Daoy (cell line): Measurements from ENCODE around the gene C5orf34. TPM values are rescaled to one million over a fixed set of nuclear protein-coding genes. Genes with fewer than 3 reads are reported as not detected.

ENCODE experiments used
- total RNA-seq: library from RNA; depleted of rRNA; stranded (reverse); fragments of >200 nt; shearing (Covaris generic); gene quantifications from 2 replicates; pipeline ENCODE4 v1.2.3, GENCODE V29; 2014; rRNA removed

The C5orf34 gene
- total RNA-seq, 1 experiment from 2014 or later, result 15.6 TPM

Other genes with a start within 250 kb of the C5orf34 start
- 11.7 and 23.0 TPM in 2 replicates for gene HMGCS1, start 201.7 kb downstream of the C5orf34 start, total RNA-seq
- not detected in 2 replicates for gene CCL28, start 102.8 kb downstream of the C5orf34 start, total RNA-seq
- 11.9 and 22.3 TPM in 2 replicates for gene TMEM267, start 31.3 kb downstream of the C5orf34 start, total RNA-seq
- 109 and 131 TPM in 2 replicates for gene PAIP1, start 41.9 kb upstream of the C5orf34 start, total RNA-seq
- 16.1 and 17.2 TPM in 2 replicates for gene NNT, start 88.0 kb upstream of the C5orf34 start, total RNA-seq